Stomach (tissue), 4 donors: ENCODE results near the gene PKIB.

Source experiments
- CTCF ChIP-seq, 7 experiments: fragments of 450-650 bp in 4 of 7; fragments of 200-600 bp in 3 of 7; sonication (generic) in 3 of 7; IDR thresholded peaks; one replicate each; pipeline ENCODE4 v1.5.1; 2016 to 2019; ENCODE audit warnings: antibody characterized with exemption in 7 of 7, control low read depth in 2 of 7, mild to moderate bottlenecking in 1 of 7
- POLR2AphosphoS5 ChIP-seq, 3 donors: sonication (generic); formaldehyde crosslinking; IDR thresholded peaks; one replicate each; pipeline ENCODE4 v1.6.1; 2016; ENCODE audit warnings: antibody characterized with exemption in 3 of 3

- TF ChIP-seq CTCF (IDR thresholded peaks at IDR 0.05) (no peak), POLR2AphosphoS5 (IDR thresholded peaks at IDR 0.05) (no peak)
These were observed 43.2 kb upstream of the PKIB start for GRCh38 chr6:122567034-122567433.
